ENCODE results near the gene GFY. TPM values are rescaled to one million over a fixed set of nuclear protein-coding genes. Genes with fewer than 3 reads are reported as not detected.

Gene GFY
- total and polyA plus RNA-seq, 2 donors (not counting 3 experiments of a cell fraction or from before 2014, with no cell fraction given): not detected

- no peak for FAIRE-seq
Measured at GRCh38 chr19:49431330-49431749, 6.2 kb downstream of the GFY start.

More at GRCh38 chr19:49431330-49431749, 6.2 kb downstream of the GFY start:
- dilution Hi-C loops (cut with MboI; ENCODE audit: extremely low pct_ligation_motif_present, low sequenced_read_pairs) (no loop called here), intact Hi-C loops (cut with micrococcal nuclease) (no loop called here)
- no peak overlapping the region for H3K4me2 ChIP-seq (ENCODE audit: insufficient read depth, low read length)
- TF ChIP-seq MAX (IDR thresholded peaks at IDR 0.05; ENCODE audit: insufficient read depth, insufficient read length) (no peak), POLR2AphosphoS5 (IDR thresholded peaks at IDR 0.05; ENCODE audit: insufficient read depth, low read depth, low read length) (no peak), FOS (IDR thresholded peaks at IDR 0.05; ENCODE audit: borderline replicate concordance, insufficient read depth, low read length) (no peak), GATA2 (IDR thresholded peaks at IDR 0.05; ENCODE audit: insufficient read depth, insufficient read length, low read depth, low read length) (no peak), MYC (IDR thresholded peaks at IDR 0.05; ENCODE audit: low read depth, low read length) (no peak), POLR2A (IDR thresholded peaks at IDR 0.05; ENCODE audit: low read depth, low read length) (no peak), CTCF (IDR thresholded peaks at IDR 0.05; ENCODE audit: extremely low read depth in 1 of 2, insufficient read depth in 1 of 2, low read depth in 1 of 2, low read length in 2 of 2) (no peak), JUN (IDR thresholded peaks at IDR 0.05; ENCODE audit: borderline replicate concordance, insufficient read depth, insufficient read length, low read depth) (no peak), EZH2 (IDR thresholded peaks at IDR 0.05; ENCODE audit: borderline replicate concordance, low read depth, low read length, severe bottlenecking) (no peak)
- H2AFZ ChIP-seq (ENCODE audit: low read depth, low read length): no peak overlapping the region
- H3K9ac ChIP-seq (replicated peaks; ENCODE audit: extremely low read depth, insufficient read depth, low read length): no peak overlapping the region
- no peaks in the 10 kb centered on the region for H3K9me3 ChIP-seq (replicated peaks; ENCODE audit: control insufficient read depth, insufficient read depth, low read length)
- no TSS peak for BruUV-seq (replicated peaks)
- no peaks in the 10 kb centered on the region for H4K20me1 ChIP-seq (replicated peaks; ENCODE audit: control insufficient read depth, extremely low read depth, insufficient read depth, low read length)
- no peaks in the 10 kb centered on the region for H3K79me2 ChIP-seq (ENCODE audit: control insufficient read depth, insufficient read depth, low read length)
- no peak overlapping the region for H3K4me3 ChIP-seq (replicated peaks in 1 of 3; ENCODE audit: insufficient read depth in 1 of 3, low read depth in 1 of 3, low read length in 3 of 3)
- CTCF ChIA-PET: no interaction called here
- POLR2A ChIA-PET: no interaction called here
- peaks cover 71 to 77% of the 10 kb centered on the region in 2 experiments for H3K27me3 ChIP-seq (ENCODE audit: control insufficient read depth in 2 of 2, insufficient read depth in 2 of 2, low read length in 2 of 2)
- H3K27ac ChIP-seq (ENCODE audit: insufficient read depth, low read depth, low read length): no peak overlapping the region
- no peak for DNase-seq (ENCODE audit: low read depth, low spot score)
- no peaks in the 10 kb centered on the region for H3K9me1 ChIP-seq (replicated peaks; ENCODE audit: control insufficient read depth, extremely low read depth, insufficient read depth, low read length)
- no peaks in the 10 kb centered on the region for H3K36me3 ChIP-seq (ENCODE audit: control insufficient read depth in 2 of 2, extremely low read depth in 1 of 2, insufficient read depth in 2 of 2, low read length in 2 of 2)
- peaks cover under 1% of the 10 kb centered on the region for H3K4me1 ChIP-seq (ENCODE audit: control insufficient read depth, extremely low read depth, insufficient read depth, low read length)

Data from endothelial cell of umbilical vein (primary cell).